SU-DHL-6 (cell line): ENCODE measurements around the gene CYLC2.

Experiments used
- H2AFZ ChIP-seq: fragments of 200-600 bp; sonication (generic); 2 replicates; pipeline ENCODE4 v1.6.1; 2014; ENCODE audit warnings: low read depth, mild to moderate bottlenecking, moderate library complexity, mixed read lengths, antibody characterized with exemption, low read length; ENCODE audit not compliant: severe bottlenecking
- H3F3A ChIP-seq: fragments of 200-600 bp; shearing (Covaris generic); 2 replicates; pipeline ENCODE4 v1.6.0; 2016; ENCODE audit warnings: antibody characterized with exemption, mild to moderate bottlenecking; ENCODE audit not compliant: insufficient read depth
- H3K27ac ChIP-seq: fragments of 200-600 bp; sonication (generic); 2 replicates; pipeline ENCODE4 v1.5.1; 2016; ENCODE audit warnings: low read depth, mild to moderate bottlenecking, low read length, moderate library complexity, mixed read lengths
- H3K27me3 ChIP-seq: fragments of 200-600 bp; sonication (generic), shearing (Covaris generic); 2 replicates; pipeline ENCODE4 v1.6.0; 2014; ENCODE audit warnings: mild to moderate bottlenecking, low read length
- H3K36me3 ChIP-seq: fragments of 200-600 bp; sonication (generic); 2 replicates; pipeline ENCODE4 v1.6.1; 2014; ENCODE audit warnings: mild to moderate bottlenecking, low read length, mixed read lengths
- H3K4me2 ChIP-seq: fragments of 300-600, 200-600 bp; shearing (Covaris generic), sonication (generic); 2 replicates; pipeline ENCODE4 v1.6.0; 2014; ENCODE audit warnings: low read length, low read depth, mild to moderate bottlenecking; ENCODE audit not compliant: poor library complexity, severe bottlenecking
- H3K4me3 ChIP-seq: fragments of 200-600 bp; sonication (generic); 2 replicates; pipeline ENCODE4 v1.5.1; 2014; ENCODE audit warnings: antibody characterized with exemption, low read length, mild to moderate bottlenecking, mixed read lengths; ENCODE audit not compliant: insufficient read depth, poor library complexity, severe bottlenecking
- H3K79me2 ChIP-seq: fragments of 200-600 bp; sonication (generic); 2 replicates; pipeline ENCODE4 v1.6.1; 2014; ENCODE audit warnings: mild to moderate bottlenecking, low read length, moderate library complexity; ENCODE audit not compliant: insufficient read depth
- H3K9ac ChIP-seq: fragments of 200-600 bp; sonication (generic); 2 replicates; pipeline ENCODE4 v1.7.0; 2014; ENCODE audit warnings: mild to moderate bottlenecking, low read length
- H3K9me2 ChIP-seq: fragments of 200-600 bp; sonication (generic); replicated peaks from 2 replicates; pipeline ENCODE4 v1.6.1; 2014; ENCODE audit warnings: low read length; ENCODE audit not compliant: insufficient read depth
- H3K9me3 ChIP-seq: fragments of 200-600 bp; sonication (generic); 2 replicates; pipeline ENCODE4 v1.6.1; 2014; ENCODE audit warnings: low read length, mixed read lengths; ENCODE audit not compliant: insufficient read depth
- H4K20me1 ChIP-seq: fragments of 200-600 bp; sonication (generic); 2 replicates; pipeline ENCODE4 v1.6.1; 2014; ENCODE audit warnings: low read depth, mild to moderate bottlenecking, antibody characterized with exemption, low read length, moderate library complexity, mixed read lengths
- CTCF ChIP-seq: fragments of 200-600 bp; sonication (generic); IDR thresholded peaks from one replicate; pipeline ENCODE4 v1.5.1; 2017; ENCODE audit warnings: antibody characterized with exemption, mild to moderate bottlenecking, low read length, moderate library complexity; ENCODE audit not compliant: insufficient read depth, poor library complexity, severe bottlenecking
- EZH2phosphoT487 ChIP-seq: fragments of 200-600 bp; sonication (generic), shearing (Covaris generic); conservative IDR thresholded peaks from 2 replicates; pipeline ENCODE4 v1.6.1; 2018; ENCODE audit warnings: mild to moderate bottlenecking, antibody characterized with exemption, low read length, moderate library complexity, mixed read lengths

Gene CYLC2

GRCh38 chr9:102995033-102995432 lies at the start of gene CYLC2:
CYLC2 (plus strand) TSS chr9:102995333; CDS start chr9:102995381, 48 bp downstream.
- Histone ChIP-seq H3K4me3 (no peak within 1 kb of the TSS), H3K9me3 (no peaks in the 10 kb centered on the region), H3K9ac (no peak within 1 kb of the TSS), H4K20me1 (no peaks in the 10 kb centered on the region), H3K36me3 (no peaks in the 10 kb centered on the region), H3F3A (no peaks in the 10 kb centered on the region), H3K4me2 (no peak within 1 kb of the TSS), H3K27me3 (no peaks in the 10 kb centered on the region), H2AFZ (no peak within 1 kb of the TSS), H3K9me2 (no peaks in the 10 kb centered on the region), H3K27ac (no peak within 1 kb of the TSS), H3K79me2 (no peaks in the 10 kb centered on the region)
- TF ChIP-seq EZH2phosphoT487: no peak
- no peak for TF ChIP-seq CTCF

GRCh38 chr9:102950346-102950745 lies 44.8 kb upstream of the CYLC2 start:
- Histone ChIP-seq H4K20me1 (no peaks in the 10 kb centered on the region), H2AFZ (no peak overlapping the region), H3K27me3 (no peaks in the 10 kb centered on the region), H3K4me2 (no peak overlapping the region), H3F3A (no peaks in the 10 kb centered on the region), H3K9me3 (no peaks in the 10 kb centered on the region), H3K4me3 (no peak overlapping the region), H3K9me2 (no peaks in the 10 kb centered on the region), H3K36me3 (no peaks in the 10 kb centered on the region), H3K27ac (no peak overlapping the region), H3K79me2 (no peaks in the 10 kb centered on the region), H3K9ac (no peak overlapping the region)
- TF ChIP-seq EZH2phosphoT487 (no peak), CTCF (no peak)

- no peaks in the 10 kb centered on the region for H3K9me2 ChIP-seq
- no peaks in the 10 kb centered on the region for H3K36me3 ChIP-seq
- no peaks in the 10 kb centered on the region for H3K9me3 ChIP-seq
- H3K4me2 ChIP-seq: no peak overlapping the region
- no peak overlapping the region for H3K9ac ChIP-seq
- no peak overlapping the region for H3K4me3 ChIP-seq
- no peaks in the 10 kb centered on the region for H4K20me1 ChIP-seq
- no peak for TF ChIP-seq EZH2phosphoT487
- TF ChIP-seq CTCF: no peak
- H3K27ac ChIP-seq: no peak overlapping the region
- H2AFZ ChIP-seq: no peak overlapping the region
- H3F3A ChIP-seq: no peaks in the 10 kb centered on the region
- no peaks in the 10 kb centered on the region for H3K27me3 ChIP-seq
- no peaks in the 10 kb centered on the region for H3K79me2 ChIP-seq
Measured at GRCh38 chr9:102966999-102967398, 28.1 kb upstream of the CYLC2 start.
